Muscle layer of duodenum (tissue), 2 donors: ENCODE data around the gene S1PR1.
"Not testable (repeated sequence)": the region's sequence is repeated elsewhere in the genome, so short reads cannot be mapped to it uniquely, and the experiment has no call there.

Source experiments
- H3K27ac ChIP-seq: one replicate; pipeline ENCODE4 v1.7.0; 2013; ENCODE audit warnings: mild to moderate bottlenecking, low read length
- H3K27me3 ChIP-seq: one replicate; pipeline ENCODE4 v1.7.0; 2013; ENCODE audit warnings: low read depth, mild to moderate bottlenecking, control low read depth, low read length
- H3K36me3 ChIP-seq, 2 donors: one replicate each; pipeline ENCODE4 v1.7.0; 2013; ENCODE audit warnings: low read length in 2 of 2, control low read depth in 1 of 2, mild to moderate bottlenecking in 1 of 2; ENCODE audit not compliant: insufficient read depth in 2 of 2, control insufficient read depth in 1 of 2
- H3K4me1 ChIP-seq, 2 donors: one replicate each; pipeline ENCODE4 v1.7.0; 2013; ENCODE audit warnings: low read length in 2 of 2, mild to moderate bottlenecking in 2 of 2, control low read depth in 1 of 2, moderate library complexity in 1 of 2; ENCODE audit not compliant: insufficient read depth in 2 of 2, control insufficient read depth in 1 of 2
- H3K4me3 ChIP-seq, 2 donors: one replicate each; pipeline ENCODE4 v1.7.0; 2013; ENCODE audit warnings: low read length in 2 of 2, low read depth in 1 of 2, mild to moderate bottlenecking in 1 of 2
- H3K9me3 ChIP-seq, 2 donors: one replicate each; pipeline ENCODE4 v1.7.0; 2013; ENCODE audit warnings: low read length in 2 of 2, control low read depth in 1 of 2, mild to moderate bottlenecking in 1 of 2; ENCODE audit not compliant: control insufficient read depth in 1 of 2
- donor health status: healthy.

Gene S1PR1

GRCh38 chr1:101200513-101200912 is 36.3 kb upstream of the S1PR1 start:
- H3K36me3 ChIP-seq: no peaks in the 10 kb centered on the region
- no peak overlapping the region for H3K4me3 ChIP-seq
- no peaks in the 10 kb centered on the region for H3K9me3 ChIP-seq
- H3K27ac ChIP-seq: no peak overlapping the region
- no peaks in the 10 kb centered on the region for H3K27me3 ChIP-seq
- H3K4me1 ChIP-seq: no peaks in the 10 kb centered on the region

GRCh38 chr1:101203820-101204540 is 32.8 kb upstream of the S1PR1 start:
- no peak overlapping the region for H3K4me3 ChIP-seq
- no peak overlapping the region for H3K27ac ChIP-seq
- H3K36me3 ChIP-seq: no peaks in the 10 kb centered on the region
- H3K27me3 ChIP-seq: no peaks in the 10 kb centered on the region
- H3K9me3 ChIP-seq: no peaks in the 10 kb centered on the region
- H3K4me1 ChIP-seq: no peaks in the 10 kb centered on the region

GRCh38 chr1:101205457-101205856 is 31.4 kb upstream of the S1PR1 start:
- no peaks in the 10 kb centered on the region for H3K4me1 ChIP-seq
- no peaks in the 10 kb centered on the region for H3K9me3 ChIP-seq
- H3K36me3 ChIP-seq: no peaks in the 10 kb centered on the region
- no peak overlapping the region for H3K27ac ChIP-seq
- no peaks in the 10 kb centered on the region for H3K27me3 ChIP-seq
- H3K4me3 ChIP-seq: no peak overlapping the region

- H3K9me3 ChIP-seq, H3K36me3 ChIP-seq, H3K27ac ChIP-seq, H3K4me1 ChIP-seq, H3K27me3 ChIP-seq, H3K4me3 ChIP-seq: not testable (repeated sequence)
Measured at GRCh38 chr1:101206139-101206538, 30.7 kb upstream of the S1PR1 start.

- not testable (repeated sequence) for H3K4me3 ChIP-seq, H3K9me3 ChIP-seq, H3K27me3 ChIP-seq, H3K36me3 ChIP-seq, H3K4me1 ChIP-seq, H3K27ac ChIP-seq
Measured at GRCh38 chr1:101207271-101207670, 29.5 kb upstream of the S1PR1 start.

- Histone ChIP-seq H3K36me3 (no peaks in the 10 kb centered on the region), H3K9me3 (no peaks in the 10 kb centered on the region), H3K4me1 (no peaks in the 10 kb centered on the region), H3K27me3 (no peaks in the 10 kb centered on the region), H3K4me3 (no peak overlapping the region), H3K27ac (no peak overlapping the region)
Measured at GRCh38 chr1:101207891-101208290, 28.9 kb upstream of the S1PR1 start.

- Histone ChIP-seq H3K36me3 (no peaks in the 10 kb centered on the region), H3K27me3 (no peaks in the 10 kb centered on the region), H3K4me3 (no peak overlapping the region), H3K4me1 (no peaks in the 10 kb centered on the region), H3K27ac (no peak overlapping the region), H3K9me3 (no peaks in the 10 kb centered on the region)
Measured at GRCh38 chr1:101215363-101216011, 21.3 kb upstream of the S1PR1 start.

GRCh38 chr1:101216623-101217022 is 20.2 kb upstream of the S1PR1 start:
- Histone ChIP-seq H3K27ac (no peak overlapping the region), H3K27me3 (no peaks in the 10 kb centered on the region), H3K4me3 (no peak overlapping the region), H3K9me3 (no peaks in the 10 kb centered on the region), H3K36me3 (no peaks in the 10 kb centered on the region), H3K4me1 (no peaks in the 10 kb centered on the region)

GRCh38 chr1:101217148-101217547 is 19.7 kb upstream of the S1PR1 start:
- no peaks in the 10 kb centered on the region for H3K27me3 ChIP-seq
- no peaks in the 10 kb centered on the region for H3K9me3 ChIP-seq
- H3K36me3 ChIP-seq: no peaks in the 10 kb centered on the region
- H3K4me1 ChIP-seq: no peaks in the 10 kb centered on the region
- no peak overlapping the region for H3K4me3 ChIP-seq
- no peak overlapping the region for H3K27ac ChIP-seq

- H3K36me3 ChIP-seq, H3K27me3 ChIP-seq, H3K9me3 ChIP-seq, H3K4me3 ChIP-seq, H3K4me1 ChIP-seq, H3K27ac ChIP-seq: not testable (repeated sequence)
Measured at GRCh38 chr1:101218968-101219367, 17.9 kb upstream of the S1PR1 start.

- H3K4me3 ChIP-seq: no peak overlapping the region
- no peaks in the 10 kb centered on the region for H3K36me3 ChIP-seq
- no peaks in the 10 kb centered on the region for H3K27me3 ChIP-seq
- H3K27ac ChIP-seq: no peak overlapping the region
- H3K9me3 ChIP-seq: no peaks in the 10 kb centered on the region
- H3K4me1 ChIP-seq: no peaks in the 10 kb centered on the region
Measured at GRCh38 chr1:101219924-101220870, 16.6 kb upstream of the S1PR1 start.
